Bronchial epithelial cell (primary cell): ENCODE data around the gene WLS. TPM values are rescaled to one million over a fixed set of nuclear protein-coding genes. Genes with fewer than 3 reads are reported as not detected.
"Not testable (repeated sequence)": the region's sequence is repeated elsewhere in the genome, so short reads cannot be mapped to it uniquely, and the experiment has no call there.

ENCODE experiments used
- DNase-seq: peaks from one replicate; pipeline ENCODE4 v3.0.0-alpha.2; 2010; ENCODE audit warnings: low read depth
- FAIRE-seq: peaks from 2 replicates; lab custom pipeline; 2011; peaks lifted over from hg19 to GRCh38; lab: Jason Lieb, UNC
- H3K27me3 ChIP-seq: 2 replicates; pipeline ENCODE4 v1.5.1; 2011; ENCODE audit warnings: low read length; ENCODE audit not compliant: control insufficient read depth, insufficient read depth
- H3K36me3 ChIP-seq: 2 replicates; pipeline ENCODE4 v1.5.1; 2011; ENCODE audit warnings: low read length; ENCODE audit not compliant: control insufficient read depth, insufficient read depth
- H3K4me3 ChIP-seq: 2 replicates; pipeline ENCODE4 v1.5.1; 2011; ENCODE audit warnings: mild to moderate bottlenecking, low read depth, low read length, control low read depth
- CTCF ChIP-seq: IDR thresholded peaks from 2 replicates; pipeline ENCODE4 v1.5.1; 2011; ENCODE audit warnings: mild to moderate bottlenecking, moderate library complexity, low read length, control low read depth, inconsistent platforms; ENCODE audit not compliant: insufficient read depth, severe bottlenecking
- total RNA-seq: library from RNA; depleted of rRNA; stranded (reverse); fragments of >200 nt; gene quantifications from 2 replicates; pipeline ENCODE4 v1.2.1, GENCODE V29; 2014

Gene WLS
- total RNA-seq, 1 donor from 2014 or later, result 39.8 TPM

- DNase-seq, result peak; percentile 84
- no peak for FAIRE-seq
- H3K4me3 ChIP-seq, result no peak overlapping the region
- H3K27me3 ChIP-seq, result no peaks in the 10 kb centered on the region
- no peak for TF ChIP-seq CTCF
- H3K36me3 ChIP-seq, result no peaks in the 10 kb centered on the region
These were observed 53.4 kb downstream of the WLS start for GRCh38 chr1:68178821-68179490.

DNA sequence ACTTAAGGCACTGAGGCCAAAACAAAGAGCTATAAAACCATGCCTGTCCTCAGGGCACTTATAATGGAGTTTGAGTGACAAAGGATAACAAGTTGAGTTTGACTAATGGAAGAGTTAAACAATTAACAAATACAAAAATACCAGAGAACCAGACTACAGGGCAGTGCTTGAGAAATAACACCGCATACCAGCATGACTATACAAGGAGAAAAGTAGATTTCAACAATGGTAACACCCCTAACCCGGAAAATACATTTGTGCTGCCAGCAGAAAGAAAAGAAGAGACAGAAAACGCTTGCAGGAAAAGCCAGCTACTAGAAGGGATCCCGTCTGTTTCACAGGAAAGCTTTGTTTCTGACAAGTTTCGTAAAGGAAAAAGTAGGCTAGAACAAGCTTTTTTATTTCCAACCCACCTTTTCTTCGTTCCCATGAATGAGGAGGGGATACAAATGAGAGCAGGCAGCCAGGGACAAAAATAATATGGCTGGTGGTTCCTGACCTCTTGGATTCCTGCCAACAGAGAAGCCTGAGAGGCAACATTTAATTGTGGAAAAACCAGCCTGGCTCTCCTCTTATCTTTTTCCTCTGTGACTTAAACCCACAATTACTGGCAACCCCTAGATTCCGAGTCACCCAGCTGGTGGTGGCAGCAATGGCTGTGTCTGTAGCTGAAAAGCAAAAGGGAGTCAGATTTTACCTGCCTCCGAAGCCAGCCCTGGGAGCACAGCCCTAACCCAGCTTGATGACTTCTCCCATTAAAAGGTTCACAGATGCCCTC is 56.5 kb downstream of the WLS start:
- FAIRE-seq (no peak), DNase-seq (no peak)
- no peaks in the 10 kb centered on the region for H3K27me3 ChIP-seq
- no peak overlapping the region for H3K4me3 ChIP-seq
- no peaks in the 10 kb centered on the region for H3K36me3 ChIP-seq
- no peak for TF ChIP-seq CTCF

- no peak for FAIRE-seq
- Histone ChIP-seq H3K4me3 (no peak overlapping the region), H3K36me3 (no peaks in the 10 kb centered on the region), H3K27me3 (no peaks in the 10 kb centered on the region)
- no peak for TF ChIP-seq CTCF
- peak; percentile 86 for DNase-seq
These were observed 57.6 kb downstream of the WLS start for GRCh38 chr1:68174738-68175113.

- Histone ChIP-seq H3K36me3 (no peaks in the 10 kb centered on the region), H3K4me3 (no peak overlapping the region), H3K27me3 (no peaks in the 10 kb centered on the region)
- TF ChIP-seq CTCF, result no peak
- DNase-seq, result peak; percentile 95
- peak; percentile 89 for FAIRE-seq
These were observed 58.2 kb downstream of the WLS start for GRCh38 chr1:68173936-68174737.

GRCh38 chr1:68173283-68173935 is 58.9 kb downstream of the WLS start:
- DNase-seq (no peak), FAIRE-seq (no peak)
- Histone ChIP-seq H3K27me3 (no peaks in the 10 kb centered on the region), H3K36me3 (no peaks in the 10 kb centered on the region), H3K4me3 (no peak overlapping the region)
- TF ChIP-seq CTCF, result no peak

DNA sequence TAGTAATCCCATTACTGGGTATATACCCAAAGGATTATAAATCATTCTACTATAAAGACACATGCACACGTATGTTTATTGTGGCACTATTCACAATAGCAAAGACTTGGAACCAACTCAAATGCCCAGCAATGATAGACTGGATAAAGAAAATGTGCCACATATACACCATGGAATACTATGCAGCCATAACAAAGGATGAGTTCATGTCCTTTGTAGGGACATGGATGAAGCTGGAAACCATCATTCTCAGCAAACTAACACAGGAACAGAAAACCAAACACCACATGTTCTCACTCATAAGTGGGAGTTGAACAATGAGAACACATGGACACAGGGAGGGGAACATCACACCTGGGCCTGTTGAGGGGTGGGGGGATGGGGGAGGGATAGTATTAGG is 60.5 kb downstream of the WLS start:
- not testable (repeated sequence) for H3K36me3 ChIP-seq, H3K4me3 ChIP-seq, DNase-seq, H3K27me3 ChIP-seq, FAIRE-seq
